ENCODE results near the gene FRG2C. TPM values are rescaled to one million over a fixed set of nuclear protein-coding genes. Genes with fewer than 3 reads are reported as not detected.
"Not testable (repeated sequence)": the region's sequence is repeated elsewhere in the genome, so short reads cannot be mapped to it uniquely, and the experiment has no call there.

The FRG2C gene
- total and polyA plus RNA-seq, 2 of the 4 experiments (the other 2 are of a cell fraction): not detected

DNA sequence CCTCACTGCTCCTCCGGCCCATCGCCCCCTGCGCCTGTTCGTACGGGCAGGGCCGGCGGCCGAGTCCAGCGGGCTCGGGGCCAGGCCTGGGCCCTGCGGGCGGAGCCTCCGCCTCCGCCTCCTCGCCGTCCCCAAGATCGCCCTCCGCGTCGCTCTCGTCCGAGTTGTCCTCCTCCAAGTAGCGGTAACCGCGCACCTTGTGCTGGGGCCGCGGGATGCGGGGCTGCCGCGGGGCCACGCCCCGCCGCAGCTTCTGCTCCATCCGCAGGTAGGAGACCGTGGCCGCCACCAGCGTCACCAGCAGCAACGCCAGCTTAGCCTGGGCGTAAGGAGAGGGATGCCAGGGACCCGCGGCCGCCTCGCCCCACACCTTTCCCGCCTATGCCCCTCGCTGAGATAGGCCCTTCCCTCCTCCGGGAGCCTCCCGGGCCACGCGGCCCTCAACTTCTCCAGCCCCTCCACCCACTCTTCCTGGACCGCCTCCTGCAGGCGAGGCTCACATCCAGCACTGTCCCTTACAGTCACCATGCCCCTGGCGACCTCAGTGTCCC lies 44.6 kb upstream of the FRG2C start:
- H2BK5ac ChIP-seq (ENCODE audit: low read depth, low read length, poor library complexity, severe bottlenecking); H3K36me3 ChIP-seq (ENCODE audit: control insufficient read depth, insufficient read depth, low read length); H3K79me1 ChIP-seq (ENCODE audit: low read depth in 1 of 2, low read length in 2 of 2); H2BK20ac ChIP-seq (ENCODE audit: low read depth, low read length); H3K4ac ChIP-seq (ENCODE audit: low read depth, low read length); H4K91ac ChIP-seq (ENCODE audit: insufficient read depth, low read depth, low read length); H2AK5ac ChIP-seq (ENCODE audit: low read depth, low read length); H2BK15ac ChIP-seq (ENCODE audit: low read depth, low read length); H3K18ac ChIP-seq (ENCODE audit: low read depth, low read length); H2AK9ac ChIP-seq (replicated peaks; ENCODE audit: low read depth, low read length, poor library complexity); H3K4me3 ChIP-seq (ENCODE audit: insufficient read depth, low read depth, low read length); ATAC-seq (ENCODE audit: low read depth); dilution Hi-C loops (cut with HindIII; ENCODE audit: low sequenced_read_pairs, unreplicated experiment); H3K9me3 ChIP-seq (ENCODE audit: control insufficient read depth, insufficient read depth, low read length); H3K4me1 ChIP-seq (ENCODE audit: control insufficient read depth, insufficient read depth, low read length); intact Hi-C loops (cut with micrococcal nuclease); H2BK120ac ChIP-seq (ENCODE audit: low read depth, low read length); BruUV-seq (replicated peaks); H3K4me2 ChIP-seq (ENCODE audit: low read depth, low read length); H3K27ac ChIP-seq (ENCODE audit: insufficient read depth, low read length); H4K8ac ChIP-seq (ENCODE audit: low read depth in 2 of 2, low read length in 2 of 2); H3K27me3 ChIP-seq (ENCODE audit: control insufficient read depth, insufficient read depth, low read length); H4K20me1 ChIP-seq (ENCODE audit: insufficient read depth, low read length); DNase-seq; in situ Hi-C loops (cut with MboI; ENCODE audit: low sequenced_read_pairs); H3K56ac ChIP-seq (ENCODE audit: extremely low read depth, insufficient read depth, low read length); H3K23ac ChIP-seq (ENCODE audit: low read depth, low read length); H4K5ac ChIP-seq (ENCODE audit: low read depth, low read length); H3K9me1 ChIP-seq (ENCODE audit: insufficient read depth, low read length); H3K9ac ChIP-seq (ENCODE audit: low read depth, low read length); H3K14ac ChIP-seq (replicated peaks; ENCODE audit: low read depth, low read length); CTCF ChIA-PET; POLR2A ChIA-PET (ENCODE audit: unreplicated experiment); H2AFZ ChIP-seq (replicated peaks; ENCODE audit: low read length, poor library complexity): not testable (repeated sequence)
- WGBS, 2 experiments (ENCODE audit: extremely low coverage in 2 of 2, insufficient read length in 1 of 2): 3% methylated on average over 19 of the region's 52 CpGs; no CpG with 5 or more reads in 1 of the 2 experiments

- CTCF ChIA-PET: not testable (repeated sequence)
Observed at GRCh38 chr3:75621772-75622171, 42.4 kb upstream of the FRG2C start.

More at GRCh38 chr3:75621772-75622171, 42.4 kb upstream of the FRG2C start:
- dilution Hi-C loops (cut with HindIII; ENCODE audit: low sequenced_read_pairs, unreplicated experiment); intact Hi-C loops (cut with micrococcal nuclease); H3K56ac ChIP-seq (ENCODE audit: extremely low read depth, insufficient read depth, low read length); DNase-seq; H2BK15ac ChIP-seq (ENCODE audit: low read depth, low read length); H3K9me1 ChIP-seq (ENCODE audit: insufficient read depth, low read length); H2AK5ac ChIP-seq (ENCODE audit: low read depth, low read length); H3K18ac ChIP-seq (ENCODE audit: low read depth, low read length); H3K9me3 ChIP-seq (ENCODE audit: control insufficient read depth, insufficient read depth, low read length); H3K79me1 ChIP-seq (ENCODE audit: low read depth in 1 of 2, low read length in 2 of 2); H2AK9ac ChIP-seq (replicated peaks; ENCODE audit: low read depth, low read length, poor library complexity); H2BK20ac ChIP-seq (ENCODE audit: low read depth, low read length); H3K4ac ChIP-seq (ENCODE audit: low read depth, low read length); H2BK5ac ChIP-seq (ENCODE audit: low read depth, low read length, poor library complexity, severe bottlenecking); POLR2A ChIA-PET (ENCODE audit: unreplicated experiment); in situ Hi-C loops (cut with MboI; ENCODE audit: low sequenced_read_pairs); H2AFZ ChIP-seq (replicated peaks; ENCODE audit: low read length, poor library complexity); BruUV-seq (replicated peaks); H2BK120ac ChIP-seq (ENCODE audit: low read depth, low read length); H4K20me1 ChIP-seq (ENCODE audit: insufficient read depth, low read length); H3K27ac ChIP-seq (ENCODE audit: insufficient read depth, low read length); ATAC-seq (ENCODE audit: low read depth); H3K4me1 ChIP-seq (ENCODE audit: control insufficient read depth, insufficient read depth, low read length); H3K4me2 ChIP-seq (ENCODE audit: low read depth, low read length); H4K91ac ChIP-seq (ENCODE audit: insufficient read depth, low read depth, low read length); H3K4me3 ChIP-seq (ENCODE audit: insufficient read depth, low read depth, low read length); H3K9ac ChIP-seq (ENCODE audit: low read depth, low read length); H3K36me3 ChIP-seq (ENCODE audit: control insufficient read depth, insufficient read depth, low read length); H3K14ac ChIP-seq (replicated peaks; ENCODE audit: low read depth, low read length); H3K23ac ChIP-seq (ENCODE audit: low read depth, low read length); H4K5ac ChIP-seq (ENCODE audit: low read depth, low read length); H3K27me3 ChIP-seq (ENCODE audit: control insufficient read depth, insufficient read depth, low read length); H4K8ac ChIP-seq (ENCODE audit: low read depth in 2 of 2, low read length in 2 of 2): not testable (repeated sequence)
- WGBS, 2 experiments (ENCODE audit: extremely low coverage in 2 of 2, insufficient read length in 1 of 2): 67% methylated on average over 1 of the region's 10 CpGs; no CpG with 5 or more reads in 1 of the 2 experiments

All from IMR-90 (cell line).